NCI-H82 (cell line): Measurements from ENCODE around the gene ISOC2.
A peak's percentile ranks its signal among the peaks of the same experiment; 100 is the strongest.
"Not testable (repeated sequence)": the region's sequence is repeated elsewhere in the genome, so short reads cannot be mapped to it uniquely, and the experiment has no call there.

Source experiments
- DNase-seq: peaks from one replicate; lab custom pipeline; 2025; lab: John Stamatoyannopoulos, UW

Gene ISOC2

GRCh38 chr19:55440411-55441105 lies 20.9 kb downstream of the ISOC2 start:
- peak; percentile 77 for DNase-seq

GRCh38 chr19:55439052-55439451 lies 22.4 kb downstream of the ISOC2 start:
- DNase-seq = no peak

- no peak for DNase-seq
Measured at GRCh38 chr19:55437410-55437809, 24.0 kb downstream of the ISOC2 start.

GRCh38 chr19:55436847-55437246 lies 24.6 kb downstream of the ISOC2 start:
- DNase-seq = no peak

- no peak for DNase-seq
Measured at GRCh38 chr19:55435020-55435419, 26.4 kb downstream of the ISOC2 start.

- no peak for DNase-seq
Measured at GRCh38 chr19:55434356-55434919, 27.0 kb downstream of the ISOC2 start.

GRCh38 chr19:55433292-55433691 lies 28.1 kb downstream of the ISOC2 start:
- no peak for DNase-seq

- DNase-seq = no peak
Measured at GRCh38 chr19:55432241-55432959, 29.0 kb downstream of the ISOC2 start.

GRCh38 chr19:55431183-55431582 lies 30.3 kb downstream of the ISOC2 start:
- no peak for DNase-seq

GRCh38 chr19:55426042-55426441 lies 35.4 kb downstream of the ISOC2 start:
- DNase-seq = no peak

- DNase-seq = no peak
Measured at GRCh38 chr19:55424518-55424917, 36.9 kb downstream of the ISOC2 start.

GRCh38 chr19:55423225-55424005 lies 38.0 kb downstream of the ISOC2 start:
- no peak for DNase-seq

- DNase-seq = not testable (repeated sequence)
Measured at GRCh38 chr19:55421281-55421680, 40.2 kb downstream of the ISOC2 start.

GRCh38 chr19:55419624-55420236 lies 41.7 kb downstream of the ISOC2 start:
- DNase-seq = no peak

GRCh38 chr19:55419103-55419502 lies 42.3 kb downstream of the ISOC2 start:
- DNase-seq = no peak

- peak; percentile 90 for DNase-seq
Measured at GRCh38 chr19:55418185-55418584, 43.3 kb downstream of the ISOC2 start.

GRCh38 chr19:55410168-55410567 lies 51.3 kb downstream of the ISOC2 start:
- no peak for DNase-seq

GRCh38 chr19:55409179-55409578 lies 52.3 kb downstream of the ISOC2 start:
- not testable (repeated sequence) for DNase-seq

GRCh38 chr19:55408533-55408872 lies 52.9 kb downstream of the ISOC2 start:
- DNase-seq = no peak

GRCh38 chr19:55407800-55408532 lies 53.5 kb downstream of the ISOC2 start:
- peak; percentile 100 for DNase-seq

GRCh38 chr19:55407550-55407799 lies 54.0 kb downstream of the ISOC2 start, which contains the start of gene UBE2S:
Gene UBE2S, minus strand, starts transcription at chr19:55407788. Its CDS starts 199 bp downstream, at chr19:55407589.
- DNase-seq = not testable (repeated sequence)
